ENCODE results near the gene CLMN. TPM values are rescaled to one million over a fixed set of nuclear protein-coding genes. Genes with fewer than 3 reads are reported as not detected.

The CLMN gene
- total and polyA plus RNA-seq, 2 of the 13 experiments (the other 11 are each of a cell fraction or from before 2014, with no cell fraction given) = 15.1 to 16.7 TPM

GRCh38 chr14:95257521-95257920 lies 62.2 kb downstream of the CLMN start:
- ATAC-seq = no peak
- TF ChIP-seq NCOA1 (CRISPR knock-in tag; IDR thresholded peaks at IDR 0.05) (no peak), ZNF569 (CRISPR knock-in tag; IDR thresholded peaks at IDR 0.05; ENCODE audit: borderline replicate concordance) (no peak), ZNF224 (CRISPR knock-in tag; IDR thresholded peaks at IDR 0.05) (no peak), ZKSCAN8 (CRISPR knock-in tag; IDR thresholded peaks at IDR 0.05; ENCODE audit: borderline replicate concordance) (no peak), AHDC1 (CRISPR knock-in tag; IDR thresholded peaks at IDR 0.05; ENCODE audit: borderline replicate concordance) (no peak), YEATS2 (CRISPR knock-in tag; IDR thresholded peaks at IDR 0.05; ENCODE audit: borderline replicate concordance) (no peak), SOX5 (CRISPR knock-in tag; IDR thresholded peaks at IDR 0.05; ENCODE audit: borderline replicate concordance) (no peak), ZBTB25 (CRISPR knock-in tag; IDR thresholded peaks at IDR 0.05) (no peak), ZBTB34 (CRISPR knock-in tag; IDR thresholded peaks at IDR 0.05) (no peak), HMGA1 (CRISPR knock-in tag; conservative IDR thresholded peaks at IDR 0.05) (no peak), ZNF235 (CRISPR knock-in tag; IDR thresholded peaks at IDR 0.05; ENCODE audit: borderline replicate concordance) (no peak), ZMAT3 (CRISPR knock-in tag; conservative IDR thresholded peaks at IDR 0.05) (no peak), PATZ1 (CRISPR knock-in tag; IDR thresholded peaks at IDR 0.05) (no peak), DNMT1 (CRISPR knock-in tag; IDR thresholded peaks at IDR 0.05) (no peak), ZNF17 (CRISPR knock-in tag; IDR thresholded peaks at IDR 0.05) (no peak)

More at GRCh38 chr14:95257521-95257920, 62.2 kb downstream of the CLMN start:
- Histone ChIP-seq H3K79me2 (ENCODE audit: insufficient read depth, low read length) (no peaks in the 10 kb centered on the region), H3K36me3 (replicated peaks in 1 of 2; ENCODE audit: control insufficient read depth in 1 of 2, insufficient read depth in 2 of 2, low read length in 2 of 2) (no peaks in the 10 kb centered on the region), H3K27ac (ENCODE audit: extremely low read length, insufficient read depth, low read length) (no peak overlapping the region), H3K27me3 (ENCODE audit: control insufficient read depth in 1 of 2, insufficient read depth in 2 of 2, low read length in 2 of 2) (no peaks in the 10 kb centered on the region), H3K4me2 (ENCODE audit: low read depth, low read length) (no peak overlapping the region), H3K4me1 (ENCODE audit: insufficient read depth, low read length) (no peaks in the 10 kb centered on the region), H3K9ac (ENCODE audit: insufficient read depth, low read depth, low read length) (no peak overlapping the region), H2AFZ (ENCODE audit: low read length) (no peak overlapping the region), H3K4me3 (replicated peaks in 1 of 3; ENCODE audit: insufficient read depth in 1 of 3, low read depth in 2 of 3, low read length in 3 of 3) (no peak overlapping the region), H3K9me3 (ENCODE audit: low read length) (no peaks in the 10 kb centered on the region), H4K20me1 (ENCODE audit: insufficient read depth, low read length) (no peaks in the 10 kb centered on the region)
- WGBS (ENCODE audit: low lambda C conversion rate) = 92% methylated on average over 11 of the region's 11 CpGs
- FAIRE-seq (no peak), DNase-seq (ENCODE audit: low spot score) (no peak)
- in situ Hi-C loops (cut with HindIII; ENCODE audit: extremely low pct_ligation_motif_present, low pct_unique_long_range_greater_than_20kb) = no loop called here
- intact Hi-C loops (cut with micrococcal nuclease; ENCODE audit: unreplicated experiment) = no loop called here
- BruUV-seq (replicated peaks) = no TSS peak
- ChIA-PET CTCF (ENCODE audit: low intra/inter-chr PET ratio, low total read pairs) (no interaction called here), POLR2A (no interaction called here)

Data from HepG2 (cell line).